K562 (cell line): ENCODE measurements around the gene PPP2R2B. TPM values are rescaled to one million over a fixed set of nuclear protein-coding genes. Genes with fewer than 3 reads are reported as not detected.

ENCODE experiments used
- ATAC-seq: fragments of 200-7000 bp; cut with Tn5 transposase; 3 replicates; pipeline ENCODE4 v1.9.1; 2020; ENCODE audit warnings: moderate library complexity
- BruUV-seq: library from RNA; stranded (reverse); fragments of 400-500 nt; replicated peaks from 2 replicates; lab custom pipeline; 2021; lab: Mats Ljungman, UMichigan
- CTCF ChIA-PET: fragments of 300-600 bp; formaldehyde crosslinking; extraction: SDS; loops from one replicate; lab custom pipeline; 2021; ENCODE audit warnings: low intra/inter-chr PET ratio; lab: Yijun Ruan, JAX
- POLR2A ChIA-PET: fragments of 300-600, 350-650 bp; sonication (Branson Sonifier 250); formaldehyde crosslinking; extraction: SDS; loops from one replicate; lab custom pipeline; 2021; ENCODE audit warnings: antibody characterized with exemption, inconsistent platforms; lab: Yijun Ruan, JAX
- DNase-seq, 4 experiments: peaks; one replicate each; pipeline versions ENCODE4 v3.0.0 to v3.0.0-alpha.2; 2011 to 2018; ENCODE audit warnings: low spot score in 3 of 4, mixed read lengths in 3 of 4; ENCODE audit errors: extremely low read depth in 1 of 4
- FAIRE-seq: peaks from 2 replicates; lab custom pipeline; 2011; peaks lifted over from hg19 to GRCh38; lab: Jason Lieb, UNC
- H2AFZ ChIP-seq: 2 replicates; pipeline ENCODE4 v1.6.0; 2011; ENCODE audit warnings: low read depth, low read length, control low read depth, inconsistent platforms
- H3K27ac ChIP-seq: fragments of 200-600 bp; 3 replicates; pipeline ENCODE4 v1.8.0; 2011; ENCODE audit warnings: low read depth, mild to moderate bottlenecking, control low read depth, inconsistent platforms, low read length, moderate library complexity, mixed read lengths; ENCODE audit errors: extremely low read depth
- H3K27me3 ChIP-seq, 2 experiments: fragments of 300-600 bp in 1 of 2; 2 replicates in 1 of 2; 3 replicates in 1 of 2; pipeline versions ENCODE4 v1.6.0 to v1.8.0; 2011; ENCODE audit warnings: inconsistent platforms in 2 of 2, low read length in 2 of 2, mild to moderate bottlenecking in 1 of 2, mixed read lengths in 1 of 2, moderate library complexity in 1 of 2; ENCODE audit not compliant: control insufficient read depth in 2 of 2, insufficient read depth in 2 of 2
- H3K36me3 ChIP-seq: fragments of 300-600 bp; 3 replicates; pipeline ENCODE4 v1.8.0; 2011; ENCODE audit warnings: mild to moderate bottlenecking, low read length, inconsistent platforms; ENCODE audit not compliant: control insufficient read depth, insufficient read depth
- H3K4me1 ChIP-seq, 2 experiments: fragments of 200-600 bp in 1 of 2; replicated peaks in 1 of 2; 2 replicates in 1 of 2; 3 replicates in 1 of 2; pipeline versions ENCODE4 v1.5.1 to v1.8.0; 2011; ENCODE audit warnings: inconsistent platforms in 2 of 2, low read length in 2 of 2, mild to moderate bottlenecking in 1 of 2, mixed read lengths in 1 of 2, moderate library complexity in 1 of 2; ENCODE audit not compliant: control insufficient read depth in 2 of 2, insufficient read depth in 2 of 2
- H3K4me2 ChIP-seq: 2 replicates; pipeline ENCODE4 v1.6.1; 2011; ENCODE audit warnings: low read length, control low read depth, inconsistent platforms, mixed read lengths; ENCODE audit not compliant: insufficient read depth
- H3K4me3 ChIP-seq: fragments of 200-600 bp; sonication (generic), shearing (Covaris generic); 2 replicates; pipeline ENCODE4 v1.5.1; 2016; ENCODE audit warnings: control low read depth, inconsistent platforms
- H3K79me2 ChIP-seq: fragments of 200-600 bp; 3 replicates; pipeline ENCODE4 v1.8.0; 2011; ENCODE audit warnings: low read length, inconsistent platforms; ENCODE audit not compliant: control insufficient read depth, insufficient read depth
- H3K9ac ChIP-seq, 2 experiments: 2 replicates each; pipeline versions ENCODE4 v1.6.0 to v1.6.1; 2011; ENCODE audit warnings: low read depth in 2 of 2, low read length in 2 of 2, control low read depth in 1 of 2, inconsistent platforms in 1 of 2, mild to moderate bottlenecking in 1 of 2, mixed read lengths in 1 of 2; ENCODE audit not compliant: insufficient read depth in 1 of 2
- H3K9me1 ChIP-seq: one replicate; pipeline ENCODE4 v1.6.0; 2011; ENCODE audit warnings: inconsistent platforms, mild to moderate bottlenecking, low read length, moderate library complexity; ENCODE audit not compliant: control insufficient read depth, insufficient read depth
- H3K9me3 ChIP-seq: replicated peaks from 2 replicates; pipeline ENCODE4 v1.5.1; 2011; ENCODE audit warnings: low read depth, low read length, inconsistent platforms; ENCODE audit not compliant: control insufficient read depth, insufficient read depth
- H4K20me1 ChIP-seq: replicated peaks from 2 replicates; pipeline ENCODE4 v1.6.1; 2011; ENCODE audit warnings: low read length, inconsistent platforms, mixed read lengths; ENCODE audit not compliant: control insufficient read depth, insufficient read depth
- BCL6 ChIP-seq: fragments of 250-450 bp; sonication (Bioruptor Pico); IDR thresholded peaks from 2 replicates; pipeline ENCODE4 v1.4.0; 2020
- BHLHE40 ChIP-seq: IDR thresholded peaks from 2 replicates; pipeline ENCODE4 v1.6.1; 2011; ENCODE audit warnings: low read length, improper control_type of control experiment
- MEIS2 ChIP-seq: fragments of 450-650 bp; IDR thresholded peaks from 2 replicates; pipeline ENCODE4 v1.6.1; 2014; ENCODE audit warnings: mild to moderate bottlenecking; ENCODE audit not compliant: partially characterized antibody
- NR2C1 ChIP-seq, 2 experiments: fragments of 450-650 bp; IDR thresholded peaks; 2 replicates each; pipeline ENCODE4 v1.6.1; 2017; ENCODE audit warnings: mild to moderate bottlenecking in 2 of 2, antibody characterized with exemption in 1 of 2, inconsistent platforms in 1 of 2, missing compliant biosample characterization in 1 of 2, missing genetic modification characterization in 1 of 2
- PURB ChIP-seq: sonication (generic); formaldehyde crosslinking; IDR thresholded peaks from 2 replicates; pipeline ENCODE4 v1.9.0; 2021; ENCODE audit warnings: low read depth, mild to moderate bottlenecking, missing genetic modification reagents
- RBBP5 ChIP-seq: fragments of 200-600 bp; sonication (generic); IDR thresholded peaks from 2 replicates; pipeline ENCODE4 v1.6.1; 2012; ENCODE audit warnings: borderline replicate concordance, mild to moderate bottlenecking, low read length, control low read depth, inconsistent platforms; ENCODE audit not compliant: insufficient read depth, poor library complexity, severe bottlenecking
- TCF3 ChIP-seq: sonication (generic); formaldehyde crosslinking; IDR thresholded peaks from 2 replicates; pipeline ENCODE4 v1.4.0; 2020; ENCODE audit warnings: mild to moderate bottlenecking, missing genetic modification reagents
- TEAD1 ChIP-seq, 2 experiments: fragments of 450-650 bp in 1 of 2; sonication (generic) in 1 of 2; formaldehyde crosslinking; IDR thresholded peaks; 2 replicates each; pipeline versions ENCODE4 v1.4.0 to v1.8.0; 2020 to 2022; ENCODE audit warnings: mild to moderate bottlenecking in 2 of 2, missing genetic modification reagents in 1 of 2
- ZFP1 ChIP-seq: fragments of 450-650 bp; formaldehyde crosslinking; IDR thresholded peaks from 2 replicates; pipeline ENCODE4 v1.4.0; 2020; ENCODE audit warnings: mild to moderate bottlenecking, mixed read lengths
- ZNF133 ChIP-seq: fragments of 250-450 bp; sonication (Bioruptor Pico); IDR thresholded peaks from 2 replicates; pipeline ENCODE4 v1.4.0; 2020; ENCODE audit warnings: mild to moderate bottlenecking
- ZNF232 ChIP-seq: sonication (generic); formaldehyde crosslinking; IDR thresholded peaks from 2 replicates; pipeline ENCODE4 v1.8.0; 2022; ENCODE audit warnings: mild to moderate bottlenecking, missing genetic modification reagents
- ZNF24 ChIP-seq: fragments of 450-650 bp; IDR thresholded peaks from 2 replicates; pipeline ENCODE4 v1.6.1; 2016
- ZNF282 ChIP-seq: sonication (generic); formaldehyde crosslinking; IDR thresholded peaks from 2 replicates; pipeline ENCODE4 v1.8.1; 2023; ENCODE audit warnings: missing genetic modification reagents
- WGBS: fragments of 100-300 bp; shearing (Covaris generic); methylation state at CpG from one replicate; pipeline ENCODE4 v1.1.6; 2016; ENCODE audit warnings: low coverage, mixed read lengths; ENCODE audit not compliant: insufficient coverage; ENCODE audit errors: missing lambda C conversion rate; 5-methylcytosine and 5-hydroxymethylcytosine counted together
- in situ Hi-C: fragments of 300-500 bp; cut with MboI; formaldehyde crosslinking; loops from 4 replicates; pipeline ENCODE4 v1.15.0; 2018; ENCODE audit warnings: inconsistent platforms, mixed read lengths
- intact Hi-C: fragments of 100-400 bp; cut with micrococcal nuclease; formaldehyde crosslinking; loops from 2 replicates; pipeline ENCODE4 v1.14.2; 2022
- polyA plus RNA-seq, 8 experiments: library from polyadenylated mRNA; depleted of rRNA in 4 of 8; stranded (reverse) in 5 of 8; unstranded in 3 of 8; fragments of >200 nt; fragmentation: Nextera tagmentation in 2 of 8; fragmentation: Illumina TruSeq in 1 of 8; extraction: Ambion mirVana in 2 of 8; extraction: Trizol in 1 of 8; gene quantifications; 2 replicates each; pipeline versions ENCODE4 v1.2.1 to v1.2.3, GENCODE V29; 2011 to 2014; ENCODE audit warnings: inconsistent platforms in 1 of 8, missing spikeins in 1 of 8
- total RNA-seq, 7 experiments: library from RNA; depleted of rRNA in 6 of 7; stranded (reverse); fragments of >200 nt in 6 of 7; fragmentation: Illumina TruSeq in 2 of 7; extraction: Trizol in 2 of 7; gene quantifications; 2 replicates each; pipeline versions ENCODE4 v1.2.1 to v1.2.3, GENCODE V29; 2011 to 2021; ENCODE audit warnings: low replicate concordance in 1 of 7
- TF ChIP-seq, protein P1 (sequence below): IDR thresholded peaks from 2 replicates; pipeline ENCODE4 v1.6.1; 2012; ENCODE audit warnings: low read depth, low read length, improper control_type of control experiment, borderline replicate concordance

Gene PPP2R2B
- total and polyA plus RNA-seq, 9 of the 15 experiments (the other 6 are each of a cell fraction or from before 2014, with no cell fraction given) = not detected

DNA sequence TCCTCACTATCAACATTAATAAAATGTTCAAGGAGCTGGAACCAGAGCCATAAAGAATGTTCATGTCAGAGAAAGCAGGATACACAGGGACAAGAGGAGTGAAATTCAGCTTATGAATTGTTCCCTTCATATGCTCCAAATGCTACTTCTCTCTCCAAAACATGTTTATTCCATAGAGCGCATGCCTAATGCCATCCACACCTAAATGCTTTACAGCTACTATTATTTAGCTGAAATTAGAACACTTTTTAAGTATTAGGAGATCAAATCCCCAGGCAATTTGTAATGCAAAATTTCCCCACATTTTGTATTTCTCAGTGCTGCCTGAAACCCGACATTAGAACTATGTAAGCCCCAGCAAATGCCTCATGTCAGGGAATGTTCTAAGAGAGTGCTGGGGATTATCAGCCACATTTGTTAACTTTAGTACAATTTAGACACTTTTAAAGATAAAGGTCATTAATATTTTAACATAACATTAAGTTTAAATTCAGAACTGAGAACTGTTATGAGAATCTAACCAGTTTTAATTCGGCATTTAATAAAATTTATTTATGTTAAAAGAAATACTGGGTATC lies 75.5 kb downstream of the PPP2R2B start:
- no peaks in the 10 kb centered on the region for H3K36me3 ChIP-seq
- H3K4me1 ChIP-seq = no peaks in the 10 kb centered on the region
- H2AFZ ChIP-seq = no peak overlapping the region
- no peak overlapping the region for H3K27ac ChIP-seq
- in situ Hi-C loops = no loop called here
- intact Hi-C loops = no loop called here
- no TSS peak for BruUV-seq
- ChIA-PET CTCF (no interaction called here), POLR2A (interaction anchor here (0.7 kb wide), 1 partner anchor 10 kb away, joined by 3 read pairs; no protein-coding TSS in a partner anchor)
- no peaks in the 10 kb centered on the region for H3K9me1 ChIP-seq
- TF ChIP-seq ZFP1 (CRISPR knock-in tag) = no peak
- TF ChIP-seq TEAD1 (CRISPR knock-in tag; IDR thresholded peaks at IDR 0.05) = no peak
- TF ChIP-seq TCF3 = no peak
- TF ChIP-seq RBBP5 = no peak
- no peak for TF ChIP-seq ZNF133
- TF ChIP-seq BHLHE40 = no peak
- no peak for TF ChIP-seq BCL6
- no peak for TF ChIP-seq NR2C1 (IDR thresholded peaks at IDR 0.05)
- no peak for TF ChIP-seq NR2C1 (tag; IDR thresholded peaks at IDR 0.05)
- TF ChIP-seq, protein P1, sequence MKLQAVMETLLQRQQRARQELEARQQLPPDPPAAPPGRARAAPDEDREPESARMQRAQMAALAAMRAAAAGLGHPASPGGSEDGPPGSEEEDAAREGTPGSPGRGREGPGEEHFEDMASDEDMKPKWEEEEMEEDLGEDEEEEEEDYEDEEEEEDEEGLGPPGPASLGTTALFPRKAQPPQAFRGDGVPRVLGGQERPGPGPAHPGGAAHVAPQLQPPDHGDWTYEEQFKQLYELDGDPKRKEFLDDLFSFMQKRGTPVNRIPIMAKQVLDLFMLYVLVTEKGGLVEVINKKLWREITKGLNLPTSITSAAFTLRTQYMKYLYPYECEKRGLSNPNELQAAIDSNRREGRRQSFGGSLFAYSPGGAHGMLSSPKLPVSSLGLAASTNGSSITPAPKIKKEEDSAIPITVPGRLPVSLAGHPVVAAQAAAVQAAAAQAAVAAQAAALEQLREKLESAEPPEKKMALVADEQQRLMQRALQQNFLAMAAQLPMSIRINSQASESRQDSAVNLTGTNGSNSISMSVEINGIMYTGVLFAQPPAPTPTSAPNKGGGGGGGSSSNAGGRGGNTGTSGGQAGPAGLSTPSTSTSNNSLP = no peak
- no peak for TF ChIP-seq ZNF232 (CRISPR knock-in tag)
- no peak for TF ChIP-seq ZNF24
- TF ChIP-seq MEIS2 = no peak
- no peak for TF ChIP-seq PURB
- TF ChIP-seq ZNF282 = no peak
- DNase-seq (no peak), ATAC-seq (no peak), FAIRE-seq (no peak)
- no peaks in the 10 kb centered on the region for H4K20me1 ChIP-seq
- H3K9me3 ChIP-seq = no peaks in the 10 kb centered on the region; the same call in 1 of the 2 replicates
- H3K9ac ChIP-seq = no peak overlapping the region
- WGBS = 0% methylated on average over 3 of the region's 3 CpGs
- no peaks in the 10 kb centered on the region for H3K79me2 ChIP-seq
- H3K4me2 ChIP-seq = no peak overlapping the region
- no peaks in the 10 kb centered on the region for H3K27me3 ChIP-seq
- no peak overlapping the region for H3K4me3 ChIP-seq
